HL-60 (cell line): ENCODE measurements around the gene MAGOH.

Experiments used
- CTCF ChIP-seq: IDR thresholded peaks from one replicate; pipeline ENCODE4 v1.5.1; 2011; ENCODE audit warnings: low read length, control low read depth, inconsistent platforms; ENCODE audit not compliant: insufficient read depth
- GABPA ChIP-seq: IDR thresholded peaks from 2 replicates; pipeline ENCODE4 v1.6.1; 2012; ENCODE audit warnings: low read depth
- POLR2AphosphoS5 ChIP-seq: IDR thresholded peaks from 2 replicates; pipeline ENCODE4 v1.6.1; 2012; ENCODE audit warnings: low read depth
- SPI1 ChIP-seq: IDR thresholded peaks from 2 replicates; pipeline ENCODE4 v1.6.1; 2012; ENCODE audit warnings: low read depth, mild to moderate bottlenecking, borderline replicate concordance
- TF ChIP-seq, protein P1 (sequence below): IDR thresholded peaks from 2 replicates; pipeline ENCODE4 v1.6.1; 2012; ENCODE audit warnings: low read depth; ENCODE audit not compliant: insufficient replicate concordance

DNA sequence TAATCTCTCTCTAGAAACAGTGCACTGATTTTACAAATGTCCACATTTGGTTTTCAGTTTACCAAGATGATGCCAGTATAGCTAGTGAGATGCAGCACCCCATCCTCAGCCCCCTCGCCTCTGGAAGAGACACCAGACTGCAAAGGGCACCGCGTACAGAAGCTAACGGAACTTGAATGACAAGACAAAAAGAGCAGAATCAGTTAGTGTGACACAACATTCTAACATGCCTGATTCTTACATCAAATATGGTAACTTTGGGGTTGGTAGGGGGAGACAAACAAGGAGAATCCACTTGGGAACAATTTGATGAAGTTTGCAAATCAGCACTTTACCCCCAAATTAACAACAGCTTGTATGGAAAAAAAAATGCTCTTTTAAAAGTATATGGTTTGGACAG, 4.1 kb upstream of the MAGOH start:
- TF ChIP-seq POLR2AphosphoS5 (no peak), SPI1 (no peak), CTCF (no peak), GABPA (no peak)
- TF ChIP-seq, protein P1, sequence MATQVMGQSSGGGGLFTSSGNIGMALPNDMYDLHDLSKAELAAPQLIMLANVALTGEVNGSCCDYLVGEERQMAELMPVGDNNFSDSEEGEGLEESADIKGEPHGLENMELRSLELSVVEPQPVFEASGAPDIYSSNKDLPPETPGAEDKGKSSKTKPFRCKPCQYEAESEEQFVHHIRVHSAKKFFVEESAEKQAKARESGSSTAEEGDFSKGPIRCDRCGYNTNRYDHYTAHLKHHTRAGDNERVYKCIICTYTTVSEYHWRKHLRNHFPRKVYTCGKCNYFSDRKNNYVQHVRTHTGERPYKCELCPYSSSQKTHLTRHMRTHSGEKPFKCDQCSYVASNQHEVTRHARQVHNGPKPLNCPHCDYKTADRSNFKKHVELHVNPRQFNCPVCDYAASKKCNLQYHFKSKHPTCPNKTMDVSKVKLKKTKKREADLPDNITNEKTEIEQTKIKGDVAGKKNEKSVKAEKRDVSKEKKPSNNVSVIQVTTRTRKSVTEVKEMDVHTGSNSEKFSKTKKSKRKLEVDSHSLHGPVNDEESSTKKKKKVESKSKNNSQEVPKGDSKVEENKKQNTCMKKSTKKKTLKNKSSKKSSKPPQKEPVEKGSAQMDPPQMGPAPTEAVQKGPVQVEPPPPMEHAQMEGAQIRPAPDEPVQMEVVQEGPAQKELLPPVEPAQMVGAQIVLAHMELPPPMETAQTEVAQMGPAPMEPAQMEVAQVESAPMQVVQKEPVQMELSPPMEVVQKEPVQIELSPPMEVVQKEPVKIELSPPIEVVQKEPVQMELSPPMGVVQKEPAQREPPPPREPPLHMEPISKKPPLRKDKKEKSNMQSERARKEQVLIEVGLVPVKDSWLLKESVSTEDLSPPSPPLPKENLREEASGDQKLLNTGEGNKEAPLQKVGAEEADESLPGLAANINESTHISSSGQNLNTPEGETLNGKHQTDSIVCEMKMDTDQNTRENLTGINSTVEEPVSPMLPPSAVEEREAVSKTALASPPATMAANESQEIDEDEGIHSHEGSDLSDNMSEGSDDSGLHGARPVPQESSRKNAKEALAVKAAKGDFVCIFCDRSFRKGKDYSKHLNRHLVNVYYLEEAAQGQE, result no peak
